OCI-LY1 (cell line): Measurements from ENCODE around the gene TEPSIN.
A peak's percentile ranks its signal among the peaks of the same experiment; 100 is the strongest.

ENCODE experiments used
- H2AFZ ChIP-seq: fragments of 200-600 bp; sonication (generic), shearing (Covaris generic); 2 replicates; pipeline ENCODE4 v1.6.0; 2014; ENCODE audit warnings: antibody characterized with exemption, mild to moderate bottlenecking, low read length
- H3F3A ChIP-seq: fragments of 200-600 bp; sonication (generic), shearing (Covaris generic); 2 replicates; pipeline ENCODE4 v1.6.0; 2014; ENCODE audit warnings: mild to moderate bottlenecking, antibody characterized with exemption, low read length, moderate library complexity; ENCODE audit not compliant: insufficient read depth
- H3K27ac ChIP-seq: fragments of 200-600 bp; sonication (generic); 2 replicates; pipeline ENCODE4 v1.5.1; 2014; ENCODE audit warnings: low read length, mixed run types, mild to moderate bottlenecking, low read depth; ENCODE audit not compliant: poor library complexity, severe bottlenecking
- H3K27me3 ChIP-seq: fragments of 200-600 bp; sonication (generic); 2 replicates; pipeline ENCODE4 v1.6.0; 2014; ENCODE audit warnings: antibody characterized with exemption, mild to moderate bottlenecking, low read length, moderate library complexity; ENCODE audit not compliant: insufficient read depth
- H3K36me3 ChIP-seq: fragments of 200-600 bp; sonication (generic); 2 replicates; pipeline ENCODE4 v1.6.1; 2014; ENCODE audit warnings: mild to moderate bottlenecking, antibody characterized with exemption, low read length, moderate library complexity, mixed read lengths; ENCODE audit not compliant: insufficient read depth
- H3K4me1 ChIP-seq: fragments of 200-600 bp; sonication (generic); 2 replicates; pipeline ENCODE4 v1.5.1; 2014; ENCODE audit warnings: mild to moderate bottlenecking, low read length, moderate library complexity; ENCODE audit not compliant: insufficient read depth, severe bottlenecking
- H3K4me2 ChIP-seq: fragments of 200-600 bp; sonication (generic), shearing (Covaris generic); 2 replicates; pipeline ENCODE4 v1.6.1; 2014; ENCODE audit warnings: low read length
- H3K4me3 ChIP-seq: fragments of 200-600 bp; sonication (generic); 2 replicates; pipeline ENCODE4 v1.5.1; 2014; ENCODE audit warnings: low read length, low read depth, mild to moderate bottlenecking, mixed read lengths; ENCODE audit not compliant: poor library complexity, severe bottlenecking
- H3K79me2 ChIP-seq: fragments of 200-600 bp; shearing (Covaris generic); 2 replicates; pipeline ENCODE4 v1.6.1; 2016; ENCODE audit warnings: mixed run types, low read length, mixed read lengths; ENCODE audit not compliant: insufficient read depth
- H3K9ac ChIP-seq: fragments of 200-600 bp; sonication (generic), shearing (Covaris generic); 2 replicates; pipeline ENCODE4 v1.6.1; 2014; ENCODE audit warnings: mild to moderate bottlenecking, low read length, mixed read lengths
- H3K9me2 ChIP-seq: fragments of 200-600 bp; sonication (generic), shearing (Covaris generic); 2 replicates; pipeline ENCODE4 v1.6.1; 2014; ENCODE audit warnings: low read depth, mild to moderate bottlenecking, low read length, mixed read lengths
- H3K9me3 ChIP-seq: fragments of 200-600 bp; shearing (Covaris generic); 2 replicates; pipeline ENCODE4 v1.6.1; 2014; ENCODE audit warnings: low read length, mixed read lengths
- H4K20me1 ChIP-seq: fragments of 200-600 bp; sonication (generic), shearing (Covaris generic); 2 replicates; pipeline ENCODE4 v1.6.0; 2016; ENCODE audit warnings: mild to moderate bottlenecking, low read length; ENCODE audit not compliant: insufficient read depth
- CTCF ChIP-seq: fragments of 200-600 bp; sonication (generic), shearing (Covaris generic); IDR thresholded peaks from 2 replicates; pipeline ENCODE4 v1.5.1; 2017; ENCODE audit warnings: mild to moderate bottlenecking, antibody characterized with exemption, low read length, moderate library complexity, mixed read lengths
- EZH2 ChIP-seq: fragments of 200-600 bp; sonication (generic), shearing (Covaris generic); IDR thresholded peaks from 2 replicates; pipeline ENCODE4 v1.8.0; 2017; ENCODE audit warnings: borderline replicate concordance, mixed run types, mild to moderate bottlenecking, antibody characterized with exemption, low read length, moderate library complexity, mixed read lengths

TEPSIN gene

GRCh38 chr17:81221842-81222619 is 16.8 kb downstream of the TEPSIN start:
- H3K4me1 ChIP-seq: peaks cover 18% of the 10 kb centered on the region
- H3F3A ChIP-seq: no peaks in the 10 kb centered on the region; the same call in 1 of the 2 replicates
- H3K79me2 ChIP-seq: no peaks in the 10 kb centered on the region
- peak overlapping the region; percentile 80 for H3K9ac ChIP-seq
- no peaks in the 10 kb centered on the region for H3K9me3 ChIP-seq
- no peaks in the 10 kb centered on the region; the same call in 1 of the 2 replicates for H3K27me3 ChIP-seq
- peak overlapping the region; percentile 87 for H3K4me3 ChIP-seq
- TF ChIP-seq CTCF (no peak), EZH2 (no peak)
- no peaks in the 10 kb centered on the region for H3K9me2 ChIP-seq
- no peak overlapping the region for H2AFZ ChIP-seq
- H4K20me1 ChIP-seq: no peaks in the 10 kb centered on the region
- H3K36me3 ChIP-seq: no peaks in the 10 kb centered on the region
- peak overlapping the region; percentile 84 for H3K4me2 ChIP-seq
- no peak overlapping the region for H3K27ac ChIP-seq

GRCh38 chr17:81221371-81221841 is 17.4 kb downstream of the TEPSIN start:
- Histone ChIP-seq H3K9me2 (no peaks in the 10 kb centered on the region), H3K9me3 (no peaks in the 10 kb centered on the region), H3K79me2 (no peaks in the 10 kb centered on the region), H2AFZ (no peak overlapping the region), H4K20me1 (no peaks in the 10 kb centered on the region), H3K9ac (peak overlapping the region; percentile 80; the same call in 1 of the 2 replicates), H3K4me2 (peak overlapping the region; percentile 84), H3K27ac (no peak overlapping the region), H3K27me3 (no peaks in the 10 kb centered on the region; the same call in 1 of the 2 replicates), H3K36me3 (0 out of 2 replicates have a peak, but pooled peaks cover 5% of the 10 kb centered on the region), H3K4me1 (peaks cover 18% of the 10 kb centered on the region), H3F3A (no peaks in the 10 kb centered on the region; the same call in 1 of the 2 replicates), H3K4me3 (peak overlapping the region; percentile 87)
- TF ChIP-seq CTCF: no peak
- TF ChIP-seq EZH2: no peak

GRCh38 chr17:81219476-81220180 is 19.2 kb downstream of the TEPSIN start:
- Histone ChIP-seq H3K4me3 (no peak overlapping the region), H3F3A (no peaks in the 10 kb centered on the region), H2AFZ (no peak overlapping the region), H3K36me3 (0 out of 2 replicates have a peak, but pooled peaks cover 7% of the 10 kb centered on the region), H3K27me3 (no peaks in the 10 kb centered on the region), H3K4me1 (peaks cover 18% of the 10 kb centered on the region), H3K27ac (no peak overlapping the region), H3K9me2 (no peaks in the 10 kb centered on the region), H3K4me2 (no peak overlapping the region), H3K9me3 (no peaks in the 10 kb centered on the region), H3K9ac (no peak overlapping the region), H4K20me1 (no peaks in the 10 kb centered on the region), H3K79me2 (no peaks in the 10 kb centered on the region)
- TF ChIP-seq CTCF: no peak
- no peak for TF ChIP-seq EZH2
